GM21737 (cell line): ENCODE data around the gene RPP25L.
A peak's percentile ranks its signal among the peaks of the same experiment; 100 is the strongest.

Source experiments
- ATAC-seq: cut with Tn5 transposase; IDR thresholded peaks from one replicate; pipeline ENCODE4 v1.9.1; 2021; ENCODE audit warnings: mild to moderate bottlenecking, moderate library complexity; ENCODE audit not compliant: unreplicated experiment

RPP25L gene

GRCh38 chr9:34612788-34613390 lies 992 bp upstream of the RPP25L start:
- ATAC-seq = peak; percentile 50

GRCh38 chr9:34611251-34611810 lies 566 bp downstream of the RPP25L start:
- ATAC-seq = peak; percentile 10

DNA sequence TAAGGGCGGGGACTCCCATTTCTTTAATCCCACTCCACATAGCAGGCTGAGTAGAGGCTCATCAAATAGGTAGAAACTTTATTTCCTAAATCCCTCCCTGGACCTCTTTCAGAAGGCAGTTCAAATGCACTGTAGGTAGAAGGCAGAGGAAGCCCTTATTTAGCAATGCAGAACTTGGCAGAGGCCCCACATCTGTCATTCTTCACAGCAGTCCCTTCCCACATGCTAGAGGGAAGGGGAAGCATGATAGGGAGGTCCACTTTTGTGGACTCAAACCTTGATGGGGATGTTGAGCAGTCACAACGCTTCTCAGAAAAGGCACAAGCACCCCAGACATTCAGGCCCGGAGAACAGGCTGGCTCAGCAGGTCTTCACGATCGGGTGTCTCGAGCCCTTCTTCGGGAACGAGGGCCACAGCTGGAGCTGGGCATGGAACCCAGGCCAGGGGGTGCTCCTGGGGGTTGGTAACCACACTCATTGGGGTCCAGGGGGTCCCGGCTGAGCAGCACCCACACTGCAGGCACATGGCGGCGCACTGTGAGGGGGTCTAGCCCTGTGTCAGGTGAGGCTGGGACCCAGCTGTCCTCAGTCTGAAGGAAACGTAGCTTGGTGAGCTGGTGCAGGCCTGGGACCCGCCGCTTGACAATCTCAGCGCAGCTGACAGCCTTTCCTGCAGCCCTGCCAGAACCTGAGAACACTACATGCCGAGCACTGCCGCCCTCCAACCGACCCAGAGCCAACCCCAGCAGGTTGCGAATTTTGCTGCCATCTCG lies 1.3 kb downstream of the RPP25L start:
- ATAC-seq = no peak

- ATAC-seq = no peak
These were observed 4.6 kb downstream of the RPP25L start for GRCh38 chr9:34607331-34607730.

DNA sequence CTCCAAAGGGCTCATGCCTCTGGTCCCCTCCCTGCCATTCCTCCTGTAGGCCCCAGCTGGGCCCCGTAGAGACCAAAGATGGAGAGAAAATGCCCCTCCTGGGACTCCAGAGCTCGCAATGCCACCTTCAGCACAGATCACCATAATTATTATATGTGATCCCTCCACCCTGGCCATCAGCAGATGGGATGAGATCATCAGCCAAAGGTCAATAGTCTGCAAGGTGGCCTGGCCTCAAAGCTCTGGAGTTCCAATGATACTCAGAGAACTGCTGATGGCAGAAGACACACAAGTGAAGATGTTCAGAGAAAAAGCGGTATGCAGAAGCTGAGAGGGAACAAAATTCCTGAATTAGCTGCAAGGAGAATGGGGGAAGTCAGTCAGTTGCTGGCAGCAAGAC lies 5.0 kb downstream of the RPP25L start:
- no peak for ATAC-seq

DNA sequence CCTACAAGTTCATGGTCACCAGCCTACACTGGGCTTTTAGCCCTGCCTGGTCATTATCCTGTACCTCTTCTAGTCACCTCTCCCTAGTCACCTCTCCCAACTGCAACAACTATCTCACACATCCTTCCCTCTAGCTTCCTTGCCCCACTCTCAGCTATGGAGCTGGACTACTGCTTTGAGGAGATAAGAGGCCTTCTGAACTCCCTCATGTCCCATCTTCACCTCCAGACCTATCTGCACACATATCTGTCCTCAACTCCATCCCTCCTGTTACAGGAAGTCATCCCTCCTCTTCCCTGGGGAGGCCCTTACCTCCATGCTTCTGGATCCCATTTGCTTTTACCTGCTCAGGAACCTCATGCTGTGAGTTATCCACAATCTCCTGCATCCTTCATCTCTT lies 5.7 kb downstream of the RPP25L start:
- no peak for ATAC-seq

- ATAC-seq = peak; percentile 59
These were observed 8.2 kb downstream of the RPP25L start for GRCh38 chr9:34603610-34604231.

DNA sequence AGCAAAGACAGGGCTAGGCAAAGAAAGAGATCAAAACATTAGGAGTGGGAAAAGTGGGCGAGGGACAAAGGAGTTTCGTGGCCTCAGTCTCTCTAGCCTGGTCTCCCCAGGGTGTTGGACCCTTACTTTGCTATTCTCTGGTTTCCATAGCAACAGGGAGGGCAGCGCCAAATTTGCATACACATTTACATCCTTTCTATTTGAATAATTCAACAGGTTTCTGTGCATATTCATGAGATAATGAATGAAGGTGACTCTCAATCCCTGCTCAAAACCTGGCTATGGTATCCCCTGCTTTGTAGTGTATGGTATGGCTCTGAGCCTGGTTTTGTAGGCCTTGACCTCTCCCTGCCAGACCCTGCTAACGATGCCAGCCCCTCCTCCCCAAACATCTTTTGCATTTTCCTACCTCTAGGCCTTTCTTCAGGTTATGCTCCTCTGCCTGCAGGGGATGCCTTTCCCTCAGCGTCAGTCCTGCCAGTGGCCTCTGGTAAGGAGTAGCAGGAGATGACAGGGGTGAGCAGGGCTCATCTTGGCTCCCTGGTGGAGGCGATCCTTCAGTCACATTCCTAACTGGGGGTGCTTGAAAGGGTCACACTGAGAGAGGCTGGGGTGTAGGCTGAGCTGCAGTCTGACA lies 9.8 kb downstream of the RPP25L start:
- ATAC-seq = no peak

DNA sequence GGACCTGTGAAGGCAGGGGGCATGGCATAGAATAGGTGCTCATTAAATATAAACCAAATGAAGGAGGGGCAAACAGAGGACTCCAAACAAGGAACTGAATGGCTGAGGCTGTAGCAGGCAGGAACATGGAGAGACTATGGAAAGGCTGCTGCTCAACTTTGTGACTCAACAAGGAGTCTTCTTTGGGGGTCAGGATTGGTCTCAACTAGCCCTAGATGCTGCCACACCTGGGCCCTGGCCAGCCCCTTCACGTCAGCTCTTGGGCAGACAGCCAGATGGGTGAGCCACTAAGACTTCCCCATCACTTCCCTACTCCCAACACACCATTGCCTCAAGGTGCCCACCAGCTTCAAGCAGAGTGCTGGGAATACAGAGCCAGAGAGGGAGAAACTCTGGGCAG lies 11.0 kb downstream of the RPP25L start:
- ATAC-seq = no peak

DNA sequence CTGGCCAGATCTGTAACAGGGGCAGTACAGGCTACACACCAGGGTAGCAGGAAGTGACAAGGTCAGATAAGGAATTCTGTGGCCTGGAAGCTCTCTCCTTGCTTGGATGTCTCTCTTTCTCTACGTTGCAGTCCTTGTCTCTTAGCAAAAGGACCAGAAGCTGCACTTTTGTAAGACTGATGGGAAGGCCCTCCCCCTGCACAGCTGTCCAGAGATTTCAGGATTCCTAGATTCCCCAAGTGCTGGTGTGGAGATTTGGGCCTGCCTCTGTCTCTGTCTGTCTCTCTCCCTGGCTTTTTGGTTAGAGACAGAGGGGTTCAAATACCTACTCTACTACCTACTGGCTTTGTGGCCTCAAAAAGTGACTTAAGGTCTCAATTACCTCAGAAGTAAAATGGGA lies 12.4 kb downstream of the RPP25L start:
- no peak for ATAC-seq

- no peak for ATAC-seq
These were observed 17.7 kb downstream of the RPP25L start for GRCh38 chr9:34594177-34594576.

DNA sequence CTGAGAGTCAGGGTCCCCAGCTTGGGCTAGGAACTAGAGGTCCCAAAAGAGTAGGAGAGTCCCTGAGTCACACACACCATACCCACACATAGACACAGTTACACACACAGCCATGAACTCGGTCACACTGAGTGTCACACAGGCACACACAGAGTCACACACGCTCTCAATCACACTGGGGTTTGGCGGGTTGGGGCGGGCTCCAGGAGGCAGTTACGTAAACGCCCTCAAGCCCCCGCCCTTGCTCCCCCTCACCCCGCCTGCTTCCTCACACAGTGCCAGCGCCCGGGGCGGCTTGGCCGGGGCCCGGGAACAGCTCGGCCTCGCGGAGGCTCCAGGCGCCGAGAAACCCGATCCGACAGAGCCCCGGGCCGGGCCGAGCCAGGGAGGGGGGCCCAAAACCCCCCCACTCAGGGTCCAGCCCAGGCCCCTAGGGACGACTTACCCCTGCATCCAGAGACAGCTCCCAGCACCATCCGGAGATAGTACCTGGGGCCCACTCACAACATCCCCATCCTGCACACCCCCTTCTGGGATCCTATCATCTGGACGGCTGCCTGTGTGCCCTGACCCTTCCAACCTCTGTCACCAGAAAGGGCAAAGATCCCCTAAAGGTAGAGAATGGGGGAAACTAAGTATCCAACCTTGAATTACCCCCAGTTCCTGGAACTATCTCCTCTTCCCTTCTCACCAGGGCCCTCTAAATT lies 18.8 kb downstream of the RPP25L start:
- ATAC-seq = no peak

- no peak for ATAC-seq
These were observed 19.7 kb downstream of the RPP25L start for GRCh38 chr9:34591917-34592866.

GRCh38 chr9:34591248-34591916 lies 20.5 kb downstream of the RPP25L start:
- ATAC-seq = no peak

GRCh38 chr9:34590381-34591247 lies 21.3 kb downstream of the RPP25L start:
- no peak for ATAC-seq

DNA sequence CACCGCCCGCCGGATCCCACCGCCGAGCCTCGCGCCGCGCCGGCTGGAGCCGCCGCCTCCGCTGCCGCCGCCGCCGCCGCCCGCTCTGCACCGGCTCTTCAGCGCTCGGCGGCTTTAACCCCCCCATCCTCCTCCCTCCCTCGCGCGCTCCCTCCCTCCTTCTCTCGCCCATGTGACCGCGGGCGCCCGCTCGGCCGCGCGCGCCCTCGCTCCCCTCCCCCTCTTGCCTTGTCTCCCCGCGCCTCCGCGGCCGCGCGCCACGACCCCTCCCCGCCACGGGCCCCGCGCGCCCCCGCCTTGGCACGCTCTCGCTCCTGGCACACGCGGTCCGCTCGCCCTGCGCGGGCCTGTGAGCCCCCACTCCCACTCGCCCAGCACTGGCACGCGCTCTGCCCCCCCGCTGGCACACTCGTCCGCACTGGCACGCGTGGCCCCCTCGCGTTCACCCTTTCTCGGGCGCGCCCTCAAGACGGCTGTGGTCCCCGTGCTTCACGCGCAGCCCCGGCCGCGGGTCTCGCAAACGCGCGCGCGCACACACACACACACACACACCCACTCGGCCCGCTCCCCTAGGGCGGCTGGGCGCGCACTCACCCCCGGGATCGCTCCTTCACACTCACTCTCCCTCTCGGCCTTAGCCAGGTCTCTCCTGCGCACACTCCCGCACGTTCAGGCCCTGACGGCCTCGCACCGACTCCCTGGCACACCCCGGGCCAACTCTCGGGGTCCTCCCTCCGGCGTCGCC lies 22.1 kb downstream of the RPP25L start, which contains the start of gene CNTFR:
TSS of gene CNTFR (minus strand) at position 89 of the 745 bp plus-strand sequence. CDS start 20,743 bp downstream, outside the sequence.
- no peak for ATAC-seq
